Measurements from ENCODE around the gene HOXA11. TPM values are rescaled to one million over a fixed set of nuclear protein-coding genes. Genes with fewer than 3 reads are reported as not detected.

HOXA11 gene
- total RNA-seq, 1 experiment from 2014 or later = 0.84 TPM

- intact Hi-C loops (cut with micrococcal nuclease) = no loop called here
- Mint-ChIP-seq H3K36me3 (ENCODE audit: insufficient read depth, unreplicated experiment) (no peaks in the 10 kb centered on the region), H3K4me1 (ENCODE audit: insufficient read depth, unreplicated experiment) (no peaks in the 10 kb centered on the region), H3K9me3 (ENCODE audit: unreplicated experiment) (no peaks in the 10 kb centered on the region), H3K4me3 (ENCODE audit: unreplicated experiment) (no peak overlapping the region), H3K27me3 (ENCODE audit: insufficient read depth, unreplicated experiment) (no peaks in the 10 kb centered on the region), H3K27ac (ENCODE audit: low read depth, unreplicated experiment) (no peak overlapping the region)
- DNase-seq (ENCODE audit: unreplicated experiment) = no peak
- no TSS peak for BruUV-seq (replicated peaks)
- POLR2A ChIA-PET = no interaction called here
- no peak for TF ChIP-seq CTCF (IDR thresholded peaks at IDR 0.05; ENCODE audit: unreplicated experiment)
- CTCF ChIA-PET = interaction anchor here (0.6 to 2.4 kb wide), 8 partner anchors 10 to 1392 kb away, joined by 3 to 10 read pairs (median 4); no protein-coding TSS in a partner anchor
Observed at GRCh38 chr7:27178366-27178765, 6.7 kb downstream of the HOXA11 start.

DNA sequence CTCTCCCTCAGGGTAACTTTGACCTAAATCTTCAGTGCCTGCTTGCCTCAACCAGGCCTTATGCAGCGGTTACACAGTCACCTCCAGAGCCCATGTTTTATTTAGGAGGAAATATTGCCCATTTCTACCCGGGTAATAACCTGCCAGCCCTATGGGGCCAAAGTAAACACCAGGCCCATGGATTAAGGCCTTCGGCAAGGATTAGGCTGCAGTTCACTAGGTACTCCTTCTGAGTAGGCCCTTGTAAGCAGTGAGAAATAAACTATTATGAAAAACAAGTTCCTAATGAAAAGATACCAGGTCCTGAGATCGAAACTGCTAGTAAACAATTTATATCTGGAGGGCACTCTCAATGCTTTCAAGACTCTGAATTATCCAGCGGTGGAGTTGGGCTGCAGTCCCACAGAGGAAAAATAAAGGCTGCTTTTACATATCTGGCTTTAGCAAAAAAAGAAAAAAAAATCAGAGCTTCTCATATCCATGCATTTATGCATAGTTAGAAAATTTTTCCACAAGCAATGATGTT lies 7.2 kb downstream of the HOXA11 start:
- H3K4me3 Mint-ChIP-seq (ENCODE audit: unreplicated experiment) = no peak overlapping the region
- no peaks in the 10 kb centered on the region for H3K36me3 Mint-ChIP-seq (ENCODE audit: insufficient read depth, unreplicated experiment)
- TF ChIP-seq CTCF (IDR thresholded peaks at IDR 0.05; ENCODE audit: unreplicated experiment) = no peak
- intact Hi-C loops (cut with micrococcal nuclease) = no loop called here
- H3K4me1 Mint-ChIP-seq (ENCODE audit: insufficient read depth, unreplicated experiment) = no peaks in the 10 kb centered on the region
- H3K27me3 Mint-ChIP-seq (ENCODE audit: insufficient read depth, unreplicated experiment) = no peaks in the 10 kb centered on the region
- BruUV-seq (replicated peaks) = no TSS peak
- ChIA-PET CTCF (interaction anchor here (0.6 to 2.4 kb wide), 6 partner anchors 14 to 373 kb away, joined by 3 to 10 read pairs (median 6); no protein-coding TSS in a partner anchor), POLR2A (interaction anchor here (0.6 kb wide), 1 partner anchor 27 kb away, joined by 3 read pairs; no protein-coding TSS in a partner anchor)
- DNase-seq (ENCODE audit: unreplicated experiment) = no peak
- H3K9me3 Mint-ChIP-seq (ENCODE audit: unreplicated experiment) = no peaks in the 10 kb centered on the region
- no peak overlapping the region for H3K27ac Mint-ChIP-seq (ENCODE audit: low read depth, unreplicated experiment)

DNA sequence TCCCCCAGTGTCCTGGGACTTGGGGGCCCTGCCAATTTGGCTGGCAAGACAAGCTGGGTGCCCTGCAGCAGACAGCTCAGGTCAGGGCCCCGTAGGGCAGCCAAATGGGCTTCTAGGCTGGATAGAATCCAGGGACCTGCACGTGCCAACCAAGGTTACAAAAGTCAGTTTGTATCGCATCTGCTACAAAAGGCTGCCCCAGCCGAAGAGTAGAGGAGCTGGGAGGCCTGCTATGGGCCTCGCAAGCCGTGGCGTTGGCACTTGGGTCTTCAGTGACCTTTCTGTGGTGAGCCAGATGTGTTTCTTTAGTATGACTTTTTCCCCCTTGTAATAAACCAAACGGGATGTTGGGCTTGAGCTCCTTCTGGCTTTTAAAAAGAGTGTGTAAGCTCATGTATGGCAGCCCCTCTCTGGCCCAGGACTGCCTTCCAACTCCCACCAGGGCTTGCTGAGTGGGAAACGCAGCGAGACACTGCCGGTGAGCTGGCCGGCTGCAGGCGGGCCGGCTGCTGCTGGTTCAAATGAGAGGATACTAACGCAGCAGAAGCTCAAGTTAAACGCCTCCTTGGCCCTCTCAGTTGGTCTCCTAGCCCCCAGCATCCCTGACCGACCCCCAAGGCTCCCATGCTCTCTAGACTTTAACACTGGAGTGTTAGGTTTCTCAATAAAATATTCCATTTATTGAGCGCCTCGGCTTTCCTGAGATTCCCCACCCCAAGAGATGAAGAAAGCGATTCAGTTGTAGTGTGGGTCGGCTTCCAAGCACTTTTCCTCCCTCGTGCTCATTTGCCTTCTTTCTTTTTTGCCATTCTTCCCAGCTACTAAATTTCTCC lies 7.9 kb downstream of the HOXA11 start:
- Mint-ChIP-seq H3K36me3 (ENCODE audit: insufficient read depth, unreplicated experiment) (peaks cover 1% of the 10 kb centered on the region), H3K27ac (ENCODE audit: low read depth, unreplicated experiment) (no peak overlapping the region), H3K27me3 (ENCODE audit: insufficient read depth, unreplicated experiment) (no peaks in the 10 kb centered on the region), H3K4me3 (ENCODE audit: unreplicated experiment) (no peak overlapping the region), H3K9me3 (ENCODE audit: unreplicated experiment) (no peaks in the 10 kb centered on the region), H3K4me1 (ENCODE audit: insufficient read depth, unreplicated experiment) (peaks cover 3% of the 10 kb centered on the region)
- intact Hi-C loops (cut with micrococcal nuclease) = no loop called here
- BruUV-seq (replicated peaks) = no TSS peak
- TF ChIP-seq CTCF (IDR thresholded peaks at IDR 0.05; ENCODE audit: unreplicated experiment) = no peak
- POLR2A ChIA-PET = interaction anchor here (0.6 kb wide), 1 partner anchor 27 kb away, joined by 3 read pairs; no protein-coding TSS in a partner anchor
- no peak for DNase-seq (ENCODE audit: unreplicated experiment)
- CTCF ChIA-PET = interaction anchor here (0.6 to 1.8 kb wide), 5 partner anchors 8 to 373 kb away, joined by 3 to 8 read pairs (median 7); partner anchors contain the start of gene HOXA11

- no peak overlapping the region for H3K4me3 Mint-ChIP-seq (ENCODE audit: unreplicated experiment)
- no TSS peak for BruUV-seq (replicated peaks)
- peaks cover 8% of the 10 kb centered on the region for H3K36me3 Mint-ChIP-seq (ENCODE audit: insufficient read depth, unreplicated experiment)
- no peak overlapping the region for H3K27ac Mint-ChIP-seq (ENCODE audit: low read depth, unreplicated experiment)
- POLR2A ChIA-PET = interaction anchor here (1.3 kb wide), 1 partner anchor 318 kb away, joined by 3 read pairs; no protein-coding TSS in a partner anchor
- H3K9me3 Mint-ChIP-seq (ENCODE audit: unreplicated experiment) = no peaks in the 10 kb centered on the region
- intact Hi-C loops (cut with micrococcal nuclease) = no loop called here
- H3K4me1 Mint-ChIP-seq (ENCODE audit: insufficient read depth, unreplicated experiment) = peaks cover 9% of the 10 kb centered on the region
- TF ChIP-seq CTCF (IDR thresholded peaks at IDR 0.05; ENCODE audit: unreplicated experiment) = no peak
- no peak for DNase-seq (ENCODE audit: unreplicated experiment)
- CTCF ChIA-PET = interaction anchor here (0.6 to 1.8 kb wide), 5 partner anchors 8 to 844 kb away, joined by 3 to 8 read pairs (median 3); partner anchors contain the start of gene HOXA11
- H3K27me3 Mint-ChIP-seq (ENCODE audit: insufficient read depth, unreplicated experiment) = no peaks in the 10 kb centered on the region
Observed at GRCh38 chr7:27176524-27176845, 8.5 kb downstream of the HOXA11 start.
